Glutamatergic neuron (in vitro differentiated cells): ENCODE results near the gene CDK5RAP2. TPM values are rescaled to one million over a fixed set of nuclear protein-coding genes. Genes with fewer than 3 reads are reported as not detected.

ENCODE experiments used
- DNase-seq: peaks from one replicate; pipeline ENCODE4 v3.0.0; 2022
- H3K27ac Mint-ChIP-seq: one replicate; pipeline ENCODE4 v1.8.0; 2020; ENCODE audit warnings: mild to moderate bottlenecking, mixed read lengths, inconsistent platforms; ENCODE audit not compliant: unreplicated experiment
- H3K27me3 Mint-ChIP-seq: one replicate; pipeline ENCODE4 v1.8.0; 2020; ENCODE audit warnings: mild to moderate bottlenecking, moderate library complexity, mixed read lengths, inconsistent platforms; ENCODE audit not compliant: unreplicated experiment
- H3K36me3 Mint-ChIP-seq: one replicate; pipeline ENCODE4 v1.8.0; 2020; ENCODE audit warnings: mild to moderate bottlenecking, mixed read lengths, inconsistent platforms; ENCODE audit not compliant: unreplicated experiment
- H3K4me1 Mint-ChIP-seq: one replicate; pipeline ENCODE4 v1.8.0; 2020; ENCODE audit warnings: mild to moderate bottlenecking, low read depth, mixed read lengths, inconsistent platforms; ENCODE audit not compliant: unreplicated experiment
- H3K4me3 Mint-ChIP-seq: one replicate; pipeline ENCODE4 v1.8.0; 2020; ENCODE audit warnings: mild to moderate bottlenecking, mixed read lengths, inconsistent platforms; ENCODE audit not compliant: unreplicated experiment
- H3K9me3 Mint-ChIP-seq: one replicate; pipeline ENCODE4 v1.8.0; 2020; ENCODE audit warnings: mild to moderate bottlenecking, moderate library complexity, mixed read lengths, inconsistent platforms; ENCODE audit not compliant: unreplicated experiment
- CTCF ChIP-seq: fragments of 200-600 bp; sonication (generic); IDR thresholded peaks from one replicate; pipeline ENCODE4 v1.5.0; 2021; ENCODE audit not compliant: partially characterized antibody, unreplicated experiment
- total RNA-seq: library from RNA; stranded (reverse); fragmentation: NEBNext Ultra II Directional; extraction: Animal tissue kit (Norgen Biotek cat#: 25700); gene quantifications from one replicate; pipeline ENCODE4 v1.2.1, GENCODE V29; 2021; ENCODE audit not compliant: unreplicated experiment

CDK5RAP2 gene
- total RNA-seq, 1 donor from 2014 or later = 53.2 TPM

DNA sequence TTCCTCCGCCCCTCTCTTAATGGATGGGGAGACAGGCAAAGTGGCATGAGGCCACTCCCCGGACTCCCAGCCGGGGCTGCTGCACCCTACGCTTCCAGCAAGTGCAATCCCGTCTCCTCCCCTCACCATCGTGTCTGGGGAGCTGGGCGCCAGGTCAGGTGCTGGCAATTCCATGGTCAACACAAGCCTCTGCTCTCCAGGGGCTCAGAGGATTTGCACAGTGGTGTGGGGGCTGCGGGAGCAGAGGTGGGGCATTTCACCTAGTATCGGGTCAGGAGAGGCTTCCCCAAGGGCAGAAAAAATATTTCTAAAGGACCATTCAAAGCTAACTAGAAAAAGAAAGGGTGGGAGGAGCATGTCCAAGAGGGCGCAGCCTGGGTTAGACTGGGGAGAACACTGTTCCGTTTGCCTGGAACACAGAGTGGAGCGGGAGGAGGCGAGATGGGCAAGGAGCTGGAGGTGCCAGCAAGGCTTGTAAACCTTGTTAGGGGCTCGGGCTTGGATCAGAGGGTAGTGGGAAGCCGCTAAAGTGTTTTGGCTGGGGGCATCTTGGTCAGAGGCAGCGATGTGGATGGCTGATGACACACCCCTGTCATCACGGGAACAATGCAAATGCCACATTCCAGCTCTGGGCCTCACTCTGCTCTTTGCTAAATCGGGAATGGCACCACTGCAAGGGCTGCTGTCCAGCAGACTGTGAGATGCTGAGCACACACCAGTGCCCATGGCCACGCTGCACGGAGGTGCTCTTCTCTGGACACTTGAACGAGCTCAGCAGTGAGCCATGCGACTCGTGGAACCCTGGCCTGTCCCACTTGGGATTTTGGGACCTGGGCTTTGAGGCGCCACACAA, 191.7 kb downstream of the CDK5RAP2 start:
- no peaks in the 10 kb centered on the region for H3K9me3 Mint-ChIP-seq
- no peak overlapping the region for H3K4me3 Mint-ChIP-seq
- H3K4me1 Mint-ChIP-seq = peaks cover 9% of the 10 kb centered on the region
- peaks cover 6% of the 10 kb centered on the region for H3K27me3 Mint-ChIP-seq
- H3K36me3 Mint-ChIP-seq = no peaks in the 10 kb centered on the region
- DNase-seq = no peak
- no peak for TF ChIP-seq CTCF
- no peak overlapping the region for H3K27ac Mint-ChIP-seq

- peaks cover 8% of the 10 kb centered on the region for H3K27me3 Mint-ChIP-seq
- no peaks in the 10 kb centered on the region for H3K9me3 Mint-ChIP-seq
- H3K36me3 Mint-ChIP-seq = no peaks in the 10 kb centered on the region
- no peak overlapping the region for H3K27ac Mint-ChIP-seq
- no peak for DNase-seq
- no peak overlapping the region for H3K4me3 Mint-ChIP-seq
- no peak for TF ChIP-seq CTCF
- H3K4me1 Mint-ChIP-seq = peaks cover 9% of the 10 kb centered on the region
Measured at GRCh38 chr9:120387257-120388002, 192.5 kb downstream of the CDK5RAP2 start.

GRCh38 chr9:120386390-120387131, 193.4 kb downstream of the CDK5RAP2 start:
- H3K36me3 Mint-ChIP-seq = no peaks in the 10 kb centered on the region
- H3K4me3 Mint-ChIP-seq = no peak overlapping the region
- H3K9me3 Mint-ChIP-seq = peaks cover 1% of the 10 kb centered on the region
- no peak for DNase-seq
- no peak for TF ChIP-seq CTCF
- no peak overlapping the region for H3K27ac Mint-ChIP-seq
- peaks cover 9% of the 10 kb centered on the region for H3K4me1 Mint-ChIP-seq
- H3K27me3 Mint-ChIP-seq = peaks cover 11% of the 10 kb centered on the region

DNA sequence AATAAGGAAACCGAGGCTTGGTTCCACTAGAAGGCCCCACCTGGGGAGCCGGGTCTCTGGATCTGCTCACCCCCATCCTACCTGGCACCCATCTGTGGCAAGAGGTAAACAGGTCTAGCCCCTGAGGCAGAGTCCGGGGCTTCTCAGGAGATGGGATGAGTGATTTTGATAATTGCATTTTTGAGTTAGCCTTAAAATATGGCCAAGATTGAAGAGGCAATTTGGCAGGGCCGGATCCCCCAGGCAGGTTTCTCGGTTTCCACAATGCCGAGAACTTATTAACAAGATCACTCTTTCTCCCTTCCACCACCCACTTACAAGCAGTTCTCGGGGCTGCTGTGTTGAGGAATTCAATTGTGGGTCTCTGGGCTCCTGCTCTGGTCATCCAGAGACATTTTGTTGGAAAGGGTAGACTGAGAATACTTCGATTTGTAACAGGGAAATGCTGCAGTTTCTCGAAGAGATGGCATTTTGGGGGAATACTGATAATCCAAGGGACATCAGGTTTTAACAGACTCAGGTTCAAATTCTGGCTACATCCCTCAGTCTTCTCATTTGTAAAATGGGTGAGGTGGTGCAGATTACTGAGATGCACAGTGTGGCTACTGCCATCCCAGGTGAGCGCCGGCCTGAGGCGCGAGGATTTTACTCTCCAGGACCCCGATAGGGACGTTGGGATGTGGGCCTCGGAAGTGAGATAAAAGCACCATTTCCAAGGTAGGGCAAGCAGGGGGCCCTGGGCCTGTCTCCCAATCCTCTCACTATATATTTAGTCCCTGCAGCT, 194.2 kb downstream of the CDK5RAP2 start:
- Mint-ChIP-seq H3K27me3 (peaks cover 13% of the 10 kb centered on the region), H3K4me3 (no peak overlapping the region), H3K36me3 (no peaks in the 10 kb centered on the region), H3K27ac (no peak overlapping the region), H3K9me3 (peaks cover 2% of the 10 kb centered on the region), H3K4me1 (peaks cover 5% of the 10 kb centered on the region)
- TF ChIP-seq CTCF = no peak
- no peak for DNase-seq
